Measurements from ENCODE around the gene AFF1.

Gene AFF1

DNA sequence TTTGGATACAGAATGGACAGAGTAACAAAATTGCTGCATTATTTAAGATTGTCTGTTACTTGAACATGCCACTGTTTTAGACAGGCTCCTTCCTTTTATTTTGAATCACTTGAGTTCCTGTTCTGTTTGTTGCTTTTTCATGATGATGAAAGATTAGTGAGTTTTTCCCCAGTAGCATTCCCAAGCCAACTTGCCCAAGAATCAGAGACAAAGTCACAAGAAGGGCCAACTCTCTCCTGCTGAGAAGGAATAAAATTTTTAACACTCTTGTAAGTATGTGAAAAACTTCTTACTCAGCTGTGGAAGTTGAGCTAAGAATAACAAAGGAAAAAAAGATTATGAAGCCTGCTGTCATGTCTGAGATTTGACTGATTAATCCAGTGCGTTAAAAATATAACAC lies 181.4 kb downstream of the AFF1 start:
- TF ChIP-seq, protein P1, sequence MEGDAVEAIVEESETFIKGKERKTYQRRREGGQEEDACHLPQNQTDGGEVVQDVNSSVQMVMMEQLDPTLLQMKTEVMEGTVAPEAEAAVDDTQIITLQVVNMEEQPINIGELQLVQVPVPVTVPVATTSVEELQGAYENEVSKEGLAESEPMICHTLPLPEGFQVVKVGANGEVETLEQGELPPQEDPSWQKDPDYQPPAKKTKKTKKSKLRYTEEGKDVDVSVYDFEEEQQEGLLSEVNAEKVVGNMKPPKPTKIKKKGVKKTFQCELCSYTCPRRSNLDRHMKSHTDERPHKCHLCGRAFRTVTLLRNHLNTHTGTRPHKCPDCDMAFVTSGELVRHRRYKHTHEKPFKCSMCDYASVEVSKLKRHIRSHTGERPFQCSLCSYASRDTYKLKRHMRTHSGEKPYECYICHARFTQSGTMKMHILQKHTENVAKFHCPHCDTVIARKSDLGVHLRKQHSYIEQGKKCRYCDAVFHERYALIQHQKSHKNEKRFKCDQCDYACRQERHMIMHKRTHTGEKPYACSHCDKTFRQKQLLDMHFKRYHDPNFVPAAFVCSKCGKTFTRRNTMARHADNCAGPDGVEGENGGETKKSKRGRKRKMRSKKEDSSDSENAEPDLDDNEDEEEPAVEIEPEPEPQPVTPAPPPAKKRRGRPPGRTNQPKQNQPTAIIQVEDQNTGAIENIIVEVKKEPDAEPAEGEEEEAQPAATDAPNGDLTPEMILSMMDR (IDR thresholded peaks at IDR 0.05; ENCODE audit: borderline replicate concordance, insufficient read depth, low read depth, low read length), result no peak
- H3K4me3 ChIP-seq (ENCODE audit: low read depth, low read length), result no peak overlapping the region

DNA sequence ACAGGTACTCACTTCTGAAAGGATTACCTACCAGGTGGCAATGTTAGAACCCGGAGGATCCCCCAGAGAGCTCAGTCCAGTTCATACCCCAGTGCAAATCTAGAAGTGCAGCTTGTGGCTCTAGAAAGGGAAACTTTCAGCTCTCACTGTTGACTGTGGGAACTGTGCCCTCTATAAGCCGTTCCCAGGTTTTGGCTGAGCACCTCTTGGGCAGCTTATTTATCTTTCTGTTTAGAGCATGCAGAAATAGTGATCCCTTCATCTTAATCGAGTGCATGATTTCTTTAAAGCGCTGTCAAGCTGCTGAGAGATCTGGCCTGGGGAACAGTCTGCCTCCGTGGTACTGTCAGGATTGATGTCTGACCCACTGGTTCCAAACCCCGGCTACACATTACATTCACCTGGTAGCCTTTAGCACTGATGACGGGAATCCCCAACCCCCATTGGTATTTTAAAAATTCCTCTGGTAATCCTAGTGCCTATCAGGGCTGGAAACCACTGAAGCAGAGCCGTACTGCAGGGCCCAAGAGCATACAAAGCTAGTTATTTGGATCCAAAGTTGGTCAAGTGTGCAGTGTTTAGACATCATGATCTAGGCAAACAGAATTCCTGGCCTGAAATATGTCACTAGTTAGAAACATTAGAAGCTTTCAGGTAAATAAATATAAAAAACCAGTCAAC lies 182.4 kb downstream of the AFF1 start:
- H3K4me3 ChIP-seq (ENCODE audit: low read depth, low read length), result no peak overlapping the region
- TF ChIP-seq, protein P1 (IDR thresholded peaks at IDR 0.05; ENCODE audit: borderline replicate concordance, insufficient read depth, low read depth, low read length), result no peak

DNA sequence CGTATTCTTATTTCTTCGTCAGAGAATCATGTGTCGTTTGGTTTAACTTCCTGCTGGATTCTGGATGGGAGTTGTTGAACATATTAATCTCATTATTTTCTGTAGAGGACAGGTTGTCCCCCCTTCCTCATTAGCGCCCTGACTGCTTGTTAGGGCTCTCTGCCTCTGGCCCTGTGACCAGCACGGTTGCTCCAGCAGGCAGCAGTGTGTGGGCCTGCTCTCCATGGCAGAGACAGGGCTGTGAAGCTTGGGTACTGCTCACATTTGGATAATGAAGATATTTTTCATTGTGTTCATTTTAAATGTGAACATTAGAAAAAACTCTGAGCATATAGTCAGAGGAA lies 182.9 kb downstream of the AFF1 start:
- TF ChIP-seq, protein P1 (IDR thresholded peaks at IDR 0.05; ENCODE audit: borderline replicate concordance, insufficient read depth, low read depth, low read length), result no peak
- no peak overlapping the region for H3K4me3 ChIP-seq (ENCODE audit: low read depth, low read length)

DNA sequence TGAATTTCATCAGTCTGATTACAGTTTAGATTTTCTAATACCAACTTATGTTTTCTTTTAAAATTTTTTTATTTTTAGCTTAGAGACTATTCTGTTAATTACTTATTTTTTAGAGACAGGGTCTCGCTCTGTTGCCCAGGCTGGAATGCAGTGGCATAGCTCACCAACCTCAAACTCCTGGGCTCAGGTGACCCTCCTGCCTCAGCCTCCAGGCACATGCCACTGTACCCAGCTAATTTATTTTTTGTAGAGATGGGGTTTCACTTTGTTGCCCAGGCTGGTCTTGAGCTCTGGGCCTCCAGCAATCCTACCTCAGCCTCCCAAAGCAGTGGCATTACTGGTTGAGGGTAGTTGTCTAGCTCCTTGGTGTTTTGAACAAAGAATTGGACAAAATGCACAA lies 183.6 kb downstream of the AFF1 start:
- TF ChIP-seq, protein P1 (IDR thresholded peaks at IDR 0.05; ENCODE audit: borderline replicate concordance, insufficient read depth, low read depth, low read length), result no peak
- H3K4me3 ChIP-seq (ENCODE audit: low read depth, low read length), result no peak overlapping the region

DNA sequence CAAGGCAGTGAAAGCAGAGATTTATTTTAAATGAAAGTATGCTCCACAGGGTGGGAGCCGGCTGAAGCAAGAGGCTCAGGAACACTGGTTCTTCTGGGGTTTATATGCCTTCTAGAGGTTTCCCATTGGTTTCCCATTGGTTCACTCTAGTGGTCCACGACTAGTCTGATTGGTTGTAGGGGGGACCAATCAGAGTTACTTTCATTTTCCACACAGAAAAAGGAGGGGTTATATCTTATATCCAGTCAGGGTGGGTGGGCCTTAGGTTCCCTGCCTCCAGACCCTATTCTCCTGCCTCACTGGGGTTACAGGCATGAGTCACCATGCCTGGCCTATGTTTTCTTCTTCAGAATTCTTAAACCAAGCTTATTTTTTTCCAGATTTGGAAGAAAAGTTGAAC lies 184.0 kb downstream of the AFF1 start:
- H3K4me3 ChIP-seq (ENCODE audit: low read depth, low read length), result no peak overlapping the region
- TF ChIP-seq, protein P1 (IDR thresholded peaks at IDR 0.05; ENCODE audit: borderline replicate concordance, insufficient read depth, low read depth, low read length), result no peak

DNA sequence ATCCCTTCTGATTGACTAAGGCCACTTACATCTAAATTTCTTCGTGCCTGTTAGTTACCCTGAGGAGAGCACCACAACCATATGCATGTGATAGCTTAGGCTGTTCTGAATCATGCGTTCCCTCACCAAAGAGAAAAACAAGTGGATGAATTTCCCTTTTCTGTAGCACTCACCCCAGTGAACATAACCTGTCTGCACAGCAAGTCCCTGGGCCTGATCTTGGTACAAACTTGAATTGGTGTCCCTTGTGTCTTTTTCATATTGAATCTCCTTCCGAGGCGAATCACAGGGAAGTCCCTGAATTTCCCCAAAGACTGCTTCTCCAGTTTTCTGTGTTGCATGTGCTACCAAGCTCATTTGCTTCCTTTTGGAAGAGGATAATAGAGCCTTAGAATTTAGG lies 185.2 kb downstream of the AFF1 start:
- H3K4me3 ChIP-seq (ENCODE audit: low read depth, low read length), result no peak overlapping the region
- TF ChIP-seq, protein P1 (IDR thresholded peaks at IDR 0.05; ENCODE audit: borderline replicate concordance, insufficient read depth, low read depth, low read length), result no peak

DNA sequence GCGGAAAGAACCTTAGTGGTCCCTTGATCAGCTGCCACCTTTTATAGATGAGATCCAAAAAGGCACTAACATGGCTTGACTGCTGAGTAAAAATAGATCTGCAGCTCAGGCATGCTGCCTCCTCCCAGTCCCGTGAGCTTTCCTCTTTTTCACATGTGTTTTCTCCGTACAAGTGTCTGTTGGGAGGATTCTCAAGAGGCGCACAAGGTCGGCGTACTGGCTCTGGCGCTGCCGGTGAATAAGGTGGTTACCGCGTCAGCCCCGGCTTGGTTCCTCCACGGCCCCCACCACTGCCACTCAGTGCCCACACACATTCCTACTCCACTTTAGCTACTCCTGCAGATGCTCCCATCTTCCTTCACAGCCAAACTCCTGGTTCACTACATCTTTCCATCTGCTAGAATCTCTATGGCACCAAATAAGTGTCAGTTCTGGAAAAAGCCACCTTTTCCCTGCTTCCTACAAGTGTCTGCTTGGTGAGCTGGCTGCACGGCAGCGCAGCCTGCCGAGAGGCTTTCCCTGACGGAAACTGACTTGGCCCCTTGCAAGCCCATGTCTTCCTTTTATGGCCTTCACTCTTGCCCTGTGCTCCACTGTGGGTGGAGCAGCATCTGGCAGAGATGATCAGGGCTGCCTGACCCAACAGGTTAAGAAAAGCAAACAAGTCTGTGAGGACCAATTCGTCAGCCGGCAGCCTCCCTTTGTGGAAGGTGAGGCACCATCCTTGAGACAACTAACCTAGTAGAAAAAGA lies 185.8 kb downstream of the AFF1 start:
- no peak overlapping the region for H3K4me3 ChIP-seq (ENCODE audit: low read depth, low read length)
- TF ChIP-seq, protein P1 (IDR thresholded peaks at IDR 0.05; ENCODE audit: borderline replicate concordance, insufficient read depth, low read depth, low read length), result no peak
